ENCODE measurements around the gene LRP2. TPM values are rescaled to one million over a fixed set of nuclear protein-coding genes. Genes with fewer than 3 reads are reported as not detected.

LRP2 gene
- total RNA-seq, 4 donors from 2014 or later = not detected

DNA sequence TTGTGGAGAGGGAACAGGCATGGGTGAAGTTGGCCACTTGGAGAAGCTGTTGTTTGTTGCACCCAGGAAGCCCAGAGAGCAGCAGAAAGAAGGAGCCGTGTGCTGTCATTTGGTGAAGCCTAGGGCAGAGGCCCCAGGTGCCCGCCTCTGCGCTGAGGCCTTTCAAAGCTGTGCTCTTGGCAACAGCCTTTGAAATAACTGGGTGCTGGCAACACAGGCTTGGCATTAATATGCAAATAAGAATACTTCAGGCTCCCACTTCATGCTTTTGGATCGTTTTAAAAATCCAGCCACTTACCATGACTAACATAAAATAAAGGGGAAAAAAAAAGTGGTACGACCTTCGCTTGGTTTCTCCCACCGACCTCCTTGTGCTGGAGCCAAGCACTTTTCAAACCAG is 251.9 kb downstream of the LRP2 start:
- TF ChIP-seq, protein P1, sequence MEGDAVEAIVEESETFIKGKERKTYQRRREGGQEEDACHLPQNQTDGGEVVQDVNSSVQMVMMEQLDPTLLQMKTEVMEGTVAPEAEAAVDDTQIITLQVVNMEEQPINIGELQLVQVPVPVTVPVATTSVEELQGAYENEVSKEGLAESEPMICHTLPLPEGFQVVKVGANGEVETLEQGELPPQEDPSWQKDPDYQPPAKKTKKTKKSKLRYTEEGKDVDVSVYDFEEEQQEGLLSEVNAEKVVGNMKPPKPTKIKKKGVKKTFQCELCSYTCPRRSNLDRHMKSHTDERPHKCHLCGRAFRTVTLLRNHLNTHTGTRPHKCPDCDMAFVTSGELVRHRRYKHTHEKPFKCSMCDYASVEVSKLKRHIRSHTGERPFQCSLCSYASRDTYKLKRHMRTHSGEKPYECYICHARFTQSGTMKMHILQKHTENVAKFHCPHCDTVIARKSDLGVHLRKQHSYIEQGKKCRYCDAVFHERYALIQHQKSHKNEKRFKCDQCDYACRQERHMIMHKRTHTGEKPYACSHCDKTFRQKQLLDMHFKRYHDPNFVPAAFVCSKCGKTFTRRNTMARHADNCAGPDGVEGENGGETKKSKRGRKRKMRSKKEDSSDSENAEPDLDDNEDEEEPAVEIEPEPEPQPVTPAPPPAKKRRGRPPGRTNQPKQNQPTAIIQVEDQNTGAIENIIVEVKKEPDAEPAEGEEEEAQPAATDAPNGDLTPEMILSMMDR (IDR thresholded peaks at IDR 0.05) = no peak
- TF ChIP-seq POLR2AphosphoS5 (IDR thresholded peaks at IDR 0.05) (no peak), EP300 (IDR thresholded peaks at IDR 0.05) (no peak)
- Histone ChIP-seq H3K27me3 (no peaks in the 10 kb centered on the region), H3K27ac (no peak overlapping the region), H3K36me3 (no peaks in the 10 kb centered on the region), H3K9me3 (no peaks in the 10 kb centered on the region), H3K4me1 (no peaks in the 10 kb centered on the region), H3K4me3 (no peak overlapping the region)
- 67 to 78% methylated on average over 4 of the region's 7 CpGs for WGBS, 2 donors (ENCODE audit: low coverage in 1 of 2)
- no peak for ATAC-seq

DNA sequence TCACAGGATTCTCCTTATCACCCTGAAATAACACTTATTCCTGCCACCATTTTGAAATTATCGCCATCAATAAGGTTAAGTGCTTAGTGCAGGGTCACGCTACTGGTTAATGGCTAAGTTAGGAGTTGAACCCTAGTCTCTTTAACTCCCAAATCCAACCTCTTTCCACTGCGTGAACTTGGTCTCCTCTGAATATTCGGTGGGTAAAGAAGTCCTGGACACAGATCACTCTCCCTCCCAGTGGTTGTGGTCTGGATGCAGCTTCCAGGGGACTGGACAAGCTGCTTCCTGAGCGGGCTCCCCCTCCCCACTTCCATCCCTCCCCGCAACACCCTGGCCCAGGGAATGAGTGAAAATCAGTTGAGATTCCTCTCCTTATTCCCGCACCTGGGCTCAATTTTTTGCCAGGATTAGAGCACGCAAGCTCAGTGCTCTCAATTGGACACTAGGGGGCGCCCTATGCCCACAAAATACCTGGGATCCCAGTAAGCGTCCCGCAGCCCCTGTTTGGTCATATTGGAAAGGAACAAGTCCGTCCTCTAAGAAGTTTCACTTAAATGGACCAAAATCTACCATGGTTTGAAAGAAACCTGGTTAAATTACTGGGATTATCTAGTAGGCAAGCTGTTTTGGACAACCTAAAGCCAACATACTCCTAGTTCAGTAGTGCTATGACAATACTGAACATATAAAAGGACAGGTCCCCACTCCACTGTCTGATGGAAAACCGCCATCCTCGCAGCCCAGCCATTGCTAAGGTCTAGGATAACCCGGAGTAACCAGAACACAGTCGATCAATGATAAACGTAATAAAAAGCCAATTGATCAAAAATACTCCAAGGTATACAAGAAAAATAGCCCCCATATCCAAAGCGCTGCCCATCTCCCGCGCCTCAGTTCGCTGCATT is 252.6 kb downstream of the LRP2 start:
- Histone ChIP-seq H3K27ac (no peak overlapping the region), H3K36me3 (no peaks in the 10 kb centered on the region), H3K27me3 (no peaks in the 10 kb centered on the region), H3K4me1 (no peaks in the 10 kb centered on the region), H3K4me3 (no peak overlapping the region), H3K9me3 (no peaks in the 10 kb centered on the region)
- ATAC-seq = peak; percentile 68
- TF ChIP-seq EP300 (IDR thresholded peaks at IDR 0.05) = no peak
- TF ChIP-seq, protein P1 (IDR thresholded peaks at IDR 0.05) = peak; percentile 54 to 81 (median 64)
- WGBS, 2 donors (ENCODE audit: low coverage in 1 of 2) = 45 to 70% methylated on average over 15 to 16 of the region's 21 CpGs

DNA sequence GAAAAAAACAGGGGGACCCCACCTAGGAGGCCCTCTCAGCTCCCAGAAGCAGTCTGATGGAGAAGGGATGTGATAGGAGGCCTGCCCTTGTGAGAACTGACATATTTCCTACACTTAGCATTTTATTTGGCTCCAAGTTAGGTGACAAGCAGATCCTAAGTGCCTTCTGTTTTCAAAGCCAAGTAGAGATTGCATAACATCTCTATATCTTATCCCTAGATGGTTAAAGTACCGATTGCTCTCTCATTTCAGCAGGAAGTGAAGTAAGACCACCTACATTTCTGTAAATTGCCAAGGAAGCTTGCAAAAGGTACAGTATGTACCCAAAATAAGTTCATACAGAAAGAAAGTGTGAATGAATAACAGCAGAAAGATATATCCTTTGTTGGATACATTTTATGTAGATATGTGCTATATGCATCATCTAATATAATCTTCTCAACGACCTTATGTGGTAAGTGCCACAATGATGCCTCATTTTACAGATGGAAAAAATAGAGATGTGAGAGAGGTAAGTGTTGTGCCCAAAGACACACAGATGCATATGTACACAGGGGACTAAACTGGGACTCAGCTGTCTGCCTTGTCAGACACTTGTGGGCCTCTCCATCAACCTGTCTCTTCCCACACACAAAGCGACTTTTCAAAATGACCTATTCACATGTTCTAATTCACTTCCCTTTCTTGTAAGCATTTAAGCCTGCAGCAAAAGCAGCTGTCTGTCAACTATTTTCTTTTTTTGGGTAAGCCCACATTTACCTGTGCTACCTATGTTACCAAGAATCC is 254.0 kb downstream of the LRP2 start:
- 46 to 51% methylated on average over 3 of the region's 3 CpGs for WGBS, 2 donors (ENCODE audit: low coverage in 1 of 2)
- no peaks in the 10 kb centered on the region for H3K4me1 ChIP-seq
- H3K27me3 ChIP-seq = no peaks in the 10 kb centered on the region
- no peak overlapping the region for H3K27ac ChIP-seq
- TF ChIP-seq, protein P1 (IDR thresholded peaks at IDR 0.05) = no peak
- TF ChIP-seq POLR2AphosphoS5 (IDR thresholded peaks at IDR 0.05) = no peak
- no peak for TF ChIP-seq EP300 (IDR thresholded peaks at IDR 0.05)
- TF ChIP-seq POLR2A (IDR thresholded peaks at IDR 0.05) = no peak
- no peaks in the 10 kb centered on the region for H3K36me3 ChIP-seq
- no peak for ATAC-seq
- no peaks in the 10 kb centered on the region for H3K9me3 ChIP-seq
- no peak overlapping the region for H3K4me3 ChIP-seq

DNA sequence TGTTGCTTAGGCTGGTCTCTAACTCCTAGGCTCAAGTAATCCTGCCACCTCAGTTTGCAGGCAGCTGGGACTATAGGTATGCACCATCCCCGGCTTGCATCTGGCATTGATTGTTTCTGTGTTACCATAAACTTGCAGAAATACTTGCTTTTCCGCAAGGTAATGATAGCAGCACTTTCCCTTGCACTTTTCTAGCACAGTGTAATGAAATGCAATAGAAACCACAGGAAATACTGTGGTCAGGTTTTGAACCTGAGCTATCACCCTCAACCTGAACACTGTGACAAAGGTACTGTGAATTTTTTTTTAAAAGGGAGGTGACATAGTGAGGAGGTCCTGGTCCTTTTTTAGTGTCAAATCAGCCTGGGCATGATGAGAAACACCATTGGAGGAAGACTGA is 254.7 kb downstream of the LRP2 start:
- 70% methylated on average over 2 of the region's 2 CpGs; no CpG with 5 or more reads in 1 of the 2 donors for WGBS, 2 donors (ENCODE audit: low coverage in 1 of 2)
- Histone ChIP-seq H3K27ac (no peak overlapping the region), H3K36me3 (no peaks in the 10 kb centered on the region), H3K9me3 (no peaks in the 10 kb centered on the region), H3K4me3 (no peak overlapping the region), H3K4me1 (no peaks in the 10 kb centered on the region), H3K27me3 (no peaks in the 10 kb centered on the region)
- ATAC-seq = no peak
- TF ChIP-seq POLR2A (IDR thresholded peaks at IDR 0.05) (no peak), EP300 (IDR thresholded peaks at IDR 0.05) (no peak), POLR2AphosphoS5 (IDR thresholded peaks at IDR 0.05) (no peak)
- TF ChIP-seq, protein P1 (IDR thresholded peaks at IDR 0.05) = no peak

Measured in gastroesophageal sphincter (tissue), 4 donors.